Measurements from ENCODE around the gene CNTN6. TPM values are rescaled to one million over a fixed set of nuclear protein-coding genes. Genes with fewer than 3 reads are reported as not detected.
A peak's percentile ranks its signal among the peaks of the same experiment; 100 is the strongest.

CNTN6 gene
- total and polyA plus RNA-seq, 8 donors, result 3.0 to 8.4 (median 6.7) TPM

- Histone ChIP-seq H3K36me3 (no peaks in the 10 kb centered on the region), H3K27me3 (no peaks in the 10 kb centered on the region), H3K4me1 (no peaks in the 10 kb centered on the region), H3K9me3 (no peaks in the 10 kb centered on the region), H3K4me3 (no peak overlapping the region), H3K27ac (no peak overlapping the region)
- ATAC-seq (no peak), DNase-seq (no peak)
- intact Hi-C loops (cut with DNase I), result no loop called here
- TF ChIP-seq CTCF (IDR thresholded peaks at IDR 0.05), result no peak
These were observed 54.5 kb downstream of the CNTN6 start for GRCh38 chr3:1147326-1147725.

- TF ChIP-seq CTCF (IDR thresholded peaks at IDR 0.05), result no peak
- H3K4me1 ChIP-seq, result no peaks in the 10 kb centered on the region
- H3K27ac ChIP-seq, result no peak overlapping the region
- H3K4me3 ChIP-seq, result no peak overlapping the region
- intact Hi-C loops (cut with DNase I), result no loop called here
- ATAC-seq (no peak), DNase-seq (no peak)
- no peaks in the 10 kb centered on the region for H3K27me3 ChIP-seq
- H3K36me3 ChIP-seq, result no peaks in the 10 kb centered on the region
- no peaks in the 10 kb centered on the region for H3K9me3 ChIP-seq
These were observed 55.0 kb downstream of the CNTN6 start for GRCh38 chr3:1147819-1148218.

GRCh38 chr3:1164101-1164500 is 71.3 kb downstream of the CNTN6 start:
- H3K36me3 ChIP-seq, result no peaks in the 10 kb centered on the region
- H3K4me1 ChIP-seq, result no peaks in the 10 kb centered on the region
- no peak for ATAC-seq
- intact Hi-C loops (cut with DNase I), result no loop called here
- H3K4me3 ChIP-seq, result no peak overlapping the region
- no peak for DNase-seq
- no peak overlapping the region for H3K27ac ChIP-seq
- H3K9me3 ChIP-seq, result peaks cover 0 to 1% of the 10 kb centered on the region in 2 donors
- H3K27me3 ChIP-seq, result no peaks in the 10 kb centered on the region
- TF ChIP-seq CTCF (IDR thresholded peaks at IDR 0.05), result no peak

GRCh38 chr3:1171320-1171719 is 78.5 kb downstream of the CNTN6 start:
- H3K9me3 ChIP-seq, result no peaks in the 10 kb centered on the region
- H3K4me1 ChIP-seq, result no peaks in the 10 kb centered on the region
- ATAC-seq (peak; percentile 65), DNase-seq (no peak)
- intact Hi-C loops (cut with DNase I), result no loop called here
- no peaks in the 10 kb centered on the region for H3K27me3 ChIP-seq
- no peak for TF ChIP-seq CTCF (IDR thresholded peaks at IDR 0.05)
- no peak overlapping the region for H3K4me3 ChIP-seq
- no peaks in the 10 kb centered on the region for H3K36me3 ChIP-seq
- no peak overlapping the region for H3K27ac ChIP-seq

- no peak for ATAC-seq
These were observed 79.8 kb downstream of the CNTN6 start for GRCh38 chr3:1172644-1173043.

More at GRCh38 chr3:1172644-1173043, 79.8 kb downstream of the CNTN6 start:
- DNase-seq, result no peak
- Histone ChIP-seq H3K36me3 (no peaks in the 10 kb centered on the region), H3K27ac (no peak overlapping the region), H3K9me3 (no peaks in the 10 kb centered on the region), H3K4me3 (no peak overlapping the region), H3K27me3 (no peaks in the 10 kb centered on the region), H3K4me1 (no peaks in the 10 kb centered on the region)
- TF ChIP-seq CTCF (IDR thresholded peaks at IDR 0.05), result no peak
- intact Hi-C loops (cut with DNase I), result no loop called here
